GM23338 (cell line): ENCODE results near the gene GRIK2. TPM values are rescaled to one million over a fixed set of nuclear protein-coding genes. Genes with fewer than 3 reads are reported as not detected.

Experiments used
- ATAC-seq: fragments of 200-7000 bp; cut with Tn5 transposase; 3 replicates; pipeline ENCODE4 v1.9.1; 2020
- DNase-seq: peaks from one replicate; pipeline ENCODE4 v3.0.0-alpha.2; 2015; ENCODE audit warnings: low spot score
- H2AFZ ChIP-seq: fragments of 200-600 bp; sonication (generic); 2 replicates; pipeline ENCODE4 v1.8.0; 2016; ENCODE audit warnings: antibody characterized with exemption, mild to moderate bottlenecking, moderate library complexity
- H3F3A ChIP-seq: fragments of 200-600 bp; sonication (generic); replicated peaks from 2 replicates; pipeline ENCODE4 v1.8.0; 2017; ENCODE audit warnings: antibody characterized with exemption, mixed run types, low read depth
- H3K27ac ChIP-seq: fragments of 200-600 bp; sonication (generic); 2 replicates; pipeline ENCODE4 v1.6.1; 2016; ENCODE audit warnings: low read depth
- H3K27me3 ChIP-seq: fragments of 200-600 bp; sonication (generic); 2 replicates; pipeline ENCODE4 v1.8.0; 2016; ENCODE audit warnings: mild to moderate bottlenecking, mixed run types, moderate library complexity; ENCODE audit not compliant: insufficient read depth
- H3K36me3 ChIP-seq: fragments of 200-600 bp; sonication (generic); 2 replicates; pipeline ENCODE4 v1.8.0; 2016; ENCODE audit warnings: mild to moderate bottlenecking; ENCODE audit not compliant: insufficient read depth
- H3K4me1 ChIP-seq: fragments of 200-600 bp; sonication (generic); 2 replicates; pipeline ENCODE4 v1.8.0; 2016; ENCODE audit warnings: mild to moderate bottlenecking, moderate library complexity; ENCODE audit not compliant: insufficient read depth
- H3K4me2 ChIP-seq: fragments of 200-600 bp; sonication (generic); 2 replicates; pipeline ENCODE4 v1.7.1; 2017; ENCODE audit warnings: mixed run types
- H3K4me3 ChIP-seq: fragments of 200-600 bp; sonication (generic); 2 replicates; pipeline ENCODE4 v1.6.1; 2016; ENCODE audit warnings: mixed run types
- H3K79me2 ChIP-seq: fragments of 200-600 bp; sonication (generic); replicated peaks from 2 replicates; pipeline ENCODE4 v1.8.0; 2017; ENCODE audit warnings: mild to moderate bottlenecking; ENCODE audit not compliant: insufficient read depth
- H3K9me2 ChIP-seq: fragments of 200-600 bp; sonication (generic); 2 replicates; pipeline ENCODE4 v1.8.0; 2017; ENCODE audit not compliant: insufficient read depth
- H4K20me1 ChIP-seq: fragments of 200-600 bp; sonication (generic); replicated peaks from 2 replicates; pipeline ENCODE4 v1.8.0; 2017; ENCODE audit warnings: mild to moderate bottlenecking; ENCODE audit not compliant: insufficient read depth
- H3K27ac Mint-ChIP-seq: 2 replicates; pipeline ENCODE4 v1.8.0; 2020; ENCODE audit warnings: inconsistent platforms, mild to moderate bottlenecking, moderate library complexity, mixed read lengths
- H3K27me3 Mint-ChIP-seq: 3 replicates; pipeline ENCODE4 v1.8.0; 2022; ENCODE audit warnings: low read depth, mild to moderate bottlenecking, moderate library complexity, mixed read lengths, inconsistent platforms; ENCODE audit not compliant: insufficient read depth, poor library complexity
- H3K36me3 Mint-ChIP-seq: 3 replicates; pipeline ENCODE4 v1.8.0; 2021; ENCODE audit warnings: low read depth, mild to moderate bottlenecking, inconsistent platforms, moderate library complexity, mixed read lengths
- H3K4me1 Mint-ChIP-seq: 3 replicates; pipeline ENCODE4 v1.8.0; 2020; ENCODE audit warnings: mild to moderate bottlenecking, inconsistent platforms, mixed read lengths
- H3K4me3 Mint-ChIP-seq: 3 replicates; pipeline ENCODE4 v1.8.0; 2021; ENCODE audit warnings: moderate library complexity, mild to moderate bottlenecking, inconsistent platforms, mixed read lengths
- H3K9me3 Mint-ChIP-seq: 3 replicates; pipeline ENCODE4 v1.8.0; 2020; ENCODE audit warnings: moderate library complexity, mild to moderate bottlenecking, inconsistent platforms, mixed read lengths
- CTCF ChIP-seq, 2 experiments: fragments of 200-600 bp in 1 of 2; sonication (generic) in 1 of 2; conservative IDR thresholded peaks; 2 replicates each; pipeline versions ENCODE4 v1.5.1 to v1.6.1; 2016 to 2017; ENCODE audit warnings: antibody characterized with exemption in 2 of 2, low read depth in 2 of 2, mild to moderate bottlenecking in 2 of 2, moderate library complexity in 1 of 2
- JUNB ChIP-seq: IDR thresholded peaks from one replicate; pipeline ENCODE4 v1.6.1; 2016; ENCODE audit warnings: antibody characterized with exemption; ENCODE audit not compliant: unreplicated experiment
- NANOG ChIP-seq: IDR thresholded peaks from 2 replicates; pipeline ENCODE4 v1.6.1; 2016; ENCODE audit warnings: antibody characterized with exemption, borderline replicate concordance
- ZNF114 ChIP-seq: fragments of 250-450 bp; sonication (Bioruptor Pico); IDR thresholded peaks from 2 replicates; pipeline ENCODE4 v1.5.0; 2020; ENCODE audit warnings: mild to moderate bottlenecking, moderate library complexity
- ZNF462 ChIP-seq: fragments of 250-450 bp; sonication (Bioruptor Pico); IDR thresholded peaks from 2 replicates; pipeline ENCODE4 v1.5.0; 2020; ENCODE audit warnings: mild to moderate bottlenecking, moderate library complexity
- polyA plus RNA-seq: library from polyadenylated mRNA; unstranded; fragments of >200 nt; fragmentation: Nextera tagmentation; extraction: Ambion mirVana; gene quantifications from 2 replicates; pipeline ENCODE4 v1.2.1, GENCODE V29; 2016
- total RNA-seq: library from RNA; depleted of rRNA; stranded (reverse); fragments of >200 nt; shearing (Covaris generic); gene quantifications from 2 replicates; pipeline ENCODE4 v1.2.3, GENCODE V29; 2014
- TF ChIP-seq, protein P1 (sequence below): IDR thresholded peaks from 2 replicates; pipeline ENCODE4 v1.6.1; 2016; ENCODE audit warnings: antibody characterized with exemption
- TF ChIP-seq, protein P2 (sequence below): IDR thresholded peaks from one replicate; pipeline ENCODE4 v1.6.1; 2018; ENCODE audit warnings: antibody characterized with exemption; ENCODE audit not compliant: unreplicated experiment

GRIK2 gene
- total and polyA plus RNA-seq, 2 experiments from 2014 or later: 0.73 to 3.0 TPM

DNA sequence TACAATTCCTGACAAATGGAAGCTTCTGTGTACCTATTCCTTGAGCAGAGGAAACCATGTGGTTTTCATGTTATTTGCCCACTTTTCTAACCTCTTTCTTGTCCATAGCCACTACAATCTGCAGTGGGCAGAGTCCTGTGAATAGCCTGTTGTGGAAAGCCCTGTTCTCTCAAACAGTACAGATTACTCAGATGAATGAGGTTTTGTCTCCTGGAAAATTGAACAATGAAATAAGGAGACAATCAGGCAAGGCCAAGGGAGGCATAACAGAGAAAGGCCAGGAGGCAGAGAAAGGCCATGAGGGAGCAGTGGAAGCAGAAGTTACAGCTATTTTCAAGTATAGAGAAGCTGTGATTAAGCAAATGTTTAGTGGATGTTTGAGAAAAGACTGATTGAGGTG is 189.3 kb downstream of the GRIK2 start:
- Histone ChIP-seq H4K20me1 (no peaks in the 10 kb centered on the region), H2AFZ (no peak overlapping the region), H3K4me2 (no peak overlapping the region), H3K4me1 (no peaks in the 10 kb centered on the region), H3K27ac (no peak overlapping the region), H3K79me2 (no peaks in the 10 kb centered on the region), H3K27me3 (no peaks in the 10 kb centered on the region), H3K4me3 (no peak overlapping the region), H3K9me2 (peaks cover 2% of the 10 kb centered on the region; the same call in 1 of the 2 replicates), H3K36me3 (no peaks in the 10 kb centered on the region), H3F3A (no peaks in the 10 kb centered on the region)
- peaks cover 2% of the 10 kb centered on the region for H3K27me3 Mint-ChIP-seq
- no peaks in the 10 kb centered on the region for H3K36me3 Mint-ChIP-seq
- ATAC-seq (no peak), DNase-seq (no peak)
- H3K4me1 Mint-ChIP-seq: peaks cover 8% of the 10 kb centered on the region; the same call in 2 of the 3 replicates
- TF ChIP-seq ZNF462 (CRISPR knock-in tag) (no peak), CTCF (conservative IDR thresholded peaks at IDR 0.05; ENCODE audit: low read depth in 2 of 2) (no peak)
- H3K4me3 Mint-ChIP-seq: no peak overlapping the region
- no peak overlapping the region for H3K27ac Mint-ChIP-seq
- no peaks in the 10 kb centered on the region for H3K9me3 Mint-ChIP-seq

DNA sequence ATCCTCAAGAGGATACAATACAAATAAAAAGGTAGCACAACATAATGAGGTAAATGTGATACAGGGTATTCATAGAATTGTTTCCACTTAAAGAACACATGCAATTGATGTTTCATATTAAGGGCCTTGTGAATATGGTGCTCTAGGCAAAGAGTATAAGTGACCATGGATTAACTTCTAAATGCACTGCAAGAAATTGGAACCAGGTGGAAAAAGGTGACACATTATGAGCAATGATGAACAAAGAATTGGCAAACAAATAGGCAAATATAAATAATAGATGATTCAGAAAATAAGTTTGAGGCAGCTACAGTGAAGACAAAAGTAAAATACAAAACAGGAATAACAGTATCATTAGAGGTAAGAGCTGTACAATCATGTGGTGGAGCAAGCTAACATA is 192.0 kb downstream of the GRIK2 start:
- no peak overlapping the region for H2AFZ ChIP-seq
- no peak for DNase-seq
- no peaks in the 10 kb centered on the region for H3K4me1 ChIP-seq
- H3K27ac ChIP-seq: no peak overlapping the region
- Mint-ChIP-seq H3K36me3 (no peaks in the 10 kb centered on the region), H3K9me3 (no peaks in the 10 kb centered on the region), H3K4me1 (no peaks in the 10 kb centered on the region), H3K27me3 (peaks cover 1% of the 10 kb centered on the region), H3K27ac (no peak overlapping the region), H3K4me3 (no peak overlapping the region)
- ATAC-seq: no peak
- no peaks in the 10 kb centered on the region for H3F3A ChIP-seq
- no peaks in the 10 kb centered on the region for H3K27me3 ChIP-seq
- H3K4me2 ChIP-seq: no peak overlapping the region
- H4K20me1 ChIP-seq: no peaks in the 10 kb centered on the region
- TF ChIP-seq ZNF114 (CRISPR knock-in tag): no peak
- no peak for TF ChIP-seq NANOG
- no peak for TF ChIP-seq JUNB
- TF ChIP-seq, protein P1, sequence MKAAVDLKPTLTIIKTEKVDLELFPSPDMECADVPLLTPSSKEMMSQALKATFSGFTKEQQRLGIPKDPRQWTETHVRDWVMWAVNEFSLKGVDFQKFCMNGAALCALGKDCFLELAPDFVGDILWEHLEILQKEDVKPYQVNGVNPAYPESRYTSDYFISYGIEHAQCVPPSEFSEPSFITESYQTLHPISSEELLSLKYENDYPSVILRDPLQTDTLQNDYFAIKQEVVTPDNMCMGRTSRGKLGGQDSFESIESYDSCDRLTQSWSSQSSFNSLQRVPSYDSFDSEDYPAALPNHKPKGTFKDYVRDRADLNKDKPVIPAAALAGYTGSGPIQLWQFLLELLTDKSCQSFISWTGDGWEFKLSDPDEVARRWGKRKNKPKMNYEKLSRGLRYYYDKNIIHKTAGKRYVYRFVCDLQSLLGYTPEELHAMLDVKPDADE: no peak
- TF ChIP-seq, protein P2, sequence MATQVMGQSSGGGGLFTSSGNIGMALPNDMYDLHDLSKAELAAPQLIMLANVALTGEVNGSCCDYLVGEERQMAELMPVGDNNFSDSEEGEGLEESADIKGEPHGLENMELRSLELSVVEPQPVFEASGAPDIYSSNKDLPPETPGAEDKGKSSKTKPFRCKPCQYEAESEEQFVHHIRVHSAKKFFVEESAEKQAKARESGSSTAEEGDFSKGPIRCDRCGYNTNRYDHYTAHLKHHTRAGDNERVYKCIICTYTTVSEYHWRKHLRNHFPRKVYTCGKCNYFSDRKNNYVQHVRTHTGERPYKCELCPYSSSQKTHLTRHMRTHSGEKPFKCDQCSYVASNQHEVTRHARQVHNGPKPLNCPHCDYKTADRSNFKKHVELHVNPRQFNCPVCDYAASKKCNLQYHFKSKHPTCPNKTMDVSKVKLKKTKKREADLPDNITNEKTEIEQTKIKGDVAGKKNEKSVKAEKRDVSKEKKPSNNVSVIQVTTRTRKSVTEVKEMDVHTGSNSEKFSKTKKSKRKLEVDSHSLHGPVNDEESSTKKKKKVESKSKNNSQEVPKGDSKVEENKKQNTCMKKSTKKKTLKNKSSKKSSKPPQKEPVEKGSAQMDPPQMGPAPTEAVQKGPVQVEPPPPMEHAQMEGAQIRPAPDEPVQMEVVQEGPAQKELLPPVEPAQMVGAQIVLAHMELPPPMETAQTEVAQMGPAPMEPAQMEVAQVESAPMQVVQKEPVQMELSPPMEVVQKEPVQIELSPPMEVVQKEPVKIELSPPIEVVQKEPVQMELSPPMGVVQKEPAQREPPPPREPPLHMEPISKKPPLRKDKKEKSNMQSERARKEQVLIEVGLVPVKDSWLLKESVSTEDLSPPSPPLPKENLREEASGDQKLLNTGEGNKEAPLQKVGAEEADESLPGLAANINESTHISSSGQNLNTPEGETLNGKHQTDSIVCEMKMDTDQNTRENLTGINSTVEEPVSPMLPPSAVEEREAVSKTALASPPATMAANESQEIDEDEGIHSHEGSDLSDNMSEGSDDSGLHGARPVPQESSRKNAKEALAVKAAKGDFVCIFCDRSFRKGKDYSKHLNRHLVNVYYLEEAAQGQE: no peak
- H3K79me2 ChIP-seq: no peaks in the 10 kb centered on the region
- H3K9me2 ChIP-seq: peaks cover 2% of the 10 kb centered on the region; the same call in 1 of the 2 replicates
- no peak overlapping the region for H3K4me3 ChIP-seq
- no peaks in the 10 kb centered on the region for H3K36me3 ChIP-seq
